Measurements from ENCODE around the gene NECTIN4. TPM values are rescaled to one million over a fixed set of nuclear protein-coding genes. Genes with fewer than 3 reads are reported as not detected.
A peak's percentile ranks its signal among the peaks of the same experiment; 100 is the strongest.

The NECTIN4 gene
- total and polyA plus RNA-seq, 2 of the 8 experiments (the other 6 are each of a cell fraction or from before 2014, with no cell fraction given) = 0.19 to 0.71 TPM

- no peak for TF ChIP-seq MAFK (IDR thresholded peaks at IDR 0.05; ENCODE audit: low read depth, low read length)
- TF ChIP-seq POLR2A (IDR thresholded peaks at IDR 0.05; ENCODE audit: control extremely low read depth in 1 of 2, low read depth in 2 of 2, low read length in 2 of 2) = peak; percentile 59 to 71
- TF ChIP-seq BCL11A (IDR thresholded peaks at IDR 0.05; ENCODE audit: low read depth in 2 of 2, low read length in 2 of 2) = no peak
- no peak for TF ChIP-seq RFX5 (IDR thresholded peaks at IDR 0.05; ENCODE audit: borderline replicate concordance, low read depth, low read length)
- no peak for TF ChIP-seq CBX5 (IDR thresholded peaks at IDR 0.05; ENCODE audit: low read depth, low read length)
- TF ChIP-seq EZH2 (IDR thresholded peaks at IDR 0.05; ENCODE audit: low read depth, low read length, severe bottlenecking) = no peak
- peak; percentile 35 for TF ChIP-seq ASH2L (IDR thresholded peaks at IDR 0.05; ENCODE audit: low read length)
- 0 out of 2 replicates have a peak, but pooled peaks have one; percentile 33 for TF ChIP-seq CREB1 (IDR thresholded peaks at IDR 0.05)
- TF ChIP-seq SIN3A (conservative IDR thresholded peaks at IDR 0.05 in 1 of 2, IDR thresholded peaks at IDR 0.05 in 1 of 2; ENCODE audit: low read depth in 1 of 2, low read length in 2 of 2) = peak; percentile 74 to 91; a peak in 3 of 4 replicates
- TF ChIP-seq RBBP5 (IDR thresholded peaks at IDR 0.05; ENCODE audit: borderline replicate concordance, low read depth, low read length) = no peak; the same call in 1 of the 2 replicates
- TF ChIP-seq CHD2 (IDR thresholded peaks at IDR 0.05; ENCODE audit: low read length) = peak; percentile 48; the same call in 1 of the 2 replicates
- peak; percentile 56 for TF ChIP-seq EGR1 (IDR thresholded peaks at IDR 0.05; ENCODE audit: borderline replicate concordance, low read depth, low read length)
- TF ChIP-seq YY1 (IDR thresholded peaks at IDR 0.05; ENCODE audit: low read depth, low read length) = peak; percentile 99
- TF ChIP-seq MAX (IDR thresholded peaks at IDR 0.05) = no peak
- peak; percentile 86 for TF ChIP-seq TAF7 (optimal IDR thresholded peaks at IDR 0.05; ENCODE audit: borderline replicate concordance, low read depth, low read length)
- TF ChIP-seq POLR2AphosphoS5 (IDR thresholded peaks at IDR 0.05; ENCODE audit: low read depth, low read length) = peak; percentile 24
- TF ChIP-seq SAP30 (IDR thresholded peaks at IDR 0.05; ENCODE audit: insufficient read depth, insufficient replicate concordance, low read length) = no peak
- no peak for TF ChIP-seq KDM5A (IDR thresholded peaks at IDR 0.05; ENCODE audit: low read length)
- TF ChIP-seq KDM1A (IDR thresholded peaks at IDR 0.05; ENCODE audit: borderline replicate concordance, low read length) = no peak
- peak; percentile 25 for TF ChIP-seq NANOG (IDR thresholded peaks at IDR 0.05; ENCODE audit: insufficient read depth, low read depth, low read length, poor library complexity, severe bottlenecking)
- TF ChIP-seq TBP (IDR thresholded peaks at IDR 0.05; ENCODE audit: low read depth, low read length) = peak; percentile 67
- peak; percentile 46; the same call in 1 of the 2 replicates for TF ChIP-seq ATF2 (IDR thresholded peaks at IDR 0.05; ENCODE audit: low read length)
These were observed 43.3 kb upstream of the NECTIN4 start, which contains the start of gene DEDD (continued) for GRCh38 chr1:161132410-161133219.
